Keratinocyte (primary cell): ENCODE results near the gene ITGA11. TPM values are rescaled to one million over a fixed set of nuclear protein-coding genes. Genes with fewer than 3 reads are reported as not detected.

Source experiments
- DNase-seq: peaks from one replicate; pipeline ENCODE4 v3.0.0-alpha.2; 2011; ENCODE audit warnings: low read depth, missing footprints, low spot score
- FAIRE-seq: peaks from 2 replicates; lab custom pipeline; 2011; peaks lifted over from hg19 to GRCh38; lab: Jason Lieb, UNC
- H2AFZ ChIP-seq: 2 replicates; pipeline ENCODE4 v1.6.0; 2012; ENCODE audit warnings: low read length, control low read depth, inconsistent platforms; ENCODE audit not compliant: control insufficient read depth
- H3K27ac ChIP-seq: 2 replicates; pipeline ENCODE4 v1.5.1; 2011; ENCODE audit warnings: low read length; ENCODE audit not compliant: control insufficient read depth, insufficient read depth
- H3K27me3 ChIP-seq: 3 replicates; pipeline ENCODE4 v1.6.0; 2011; ENCODE audit warnings: low read length; ENCODE audit not compliant: control insufficient read depth, insufficient read depth; ENCODE audit errors: extremely low read depth
- H3K36me3 ChIP-seq, 2 experiments: 2 replicates in 1 of 2; 3 replicates in 1 of 2; pipeline ENCODE4 v1.5.1; 2011; ENCODE audit warnings: low read length in 2 of 2, mild to moderate bottlenecking in 1 of 2; ENCODE audit not compliant: control insufficient read depth in 2 of 2, insufficient read depth in 2 of 2; ENCODE audit errors: extremely low read depth in 1 of 2
- H3K4me1 ChIP-seq: 3 replicates; pipeline ENCODE4 v1.5.1; 2011; ENCODE audit warnings: low read length; ENCODE audit not compliant: control insufficient read depth, insufficient read depth; ENCODE audit errors: extremely low read depth
- H3K4me2 ChIP-seq: 3 replicates; pipeline ENCODE4 v1.6.0; 2011; ENCODE audit warnings: low read depth, low read length; ENCODE audit not compliant: control insufficient read depth, insufficient read depth; ENCODE audit errors: extremely low read depth
- H3K4me3 ChIP-seq, 3 experiments: fragments of 200-600 bp in 1 of 3; sonication (generic) in 1 of 3; 2 replicates in 2 of 3; 3 replicates in 1 of 3; pipeline ENCODE4 v1.5.1; 2011 to 2016; ENCODE audit warnings: low read length in 3 of 3, mild to moderate bottlenecking in 3 of 3, control low read depth in 2 of 3, inconsistent platforms in 1 of 3, low read depth in 1 of 3, mixed read lengths in 1 of 3, mixed run types in 1 of 3, moderate library complexity in 1 of 3; ENCODE audit not compliant: control insufficient read depth in 2 of 3, insufficient read depth in 2 of 3; ENCODE audit errors: extremely low read depth in 1 of 3
- H3K79me2 ChIP-seq: 2 replicates; pipeline ENCODE4 v1.6.0; 2012; ENCODE audit warnings: low read length; ENCODE audit not compliant: control insufficient read depth, insufficient read depth
- H3K9ac ChIP-seq: 3 replicates; pipeline ENCODE4 v1.6.0; 2011; ENCODE audit warnings: low read length; ENCODE audit not compliant: control insufficient read depth, insufficient read depth; ENCODE audit errors: extremely low read depth
- H3K9me1 ChIP-seq: 3 replicates; pipeline ENCODE4 v1.6.0; 2011; ENCODE audit warnings: low read length; ENCODE audit not compliant: control insufficient read depth, insufficient read depth; ENCODE audit errors: extremely low read depth
- H3K9me3 ChIP-seq: 2 replicates; pipeline ENCODE4 v1.5.1; 2012; ENCODE audit warnings: low read depth, low read length; ENCODE audit not compliant: control insufficient read depth
- H4K20me1 ChIP-seq: 3 replicates; pipeline ENCODE4 v1.6.0; 2011; ENCODE audit warnings: low read length; ENCODE audit not compliant: control insufficient read depth, insufficient read depth; ENCODE audit errors: extremely low read depth
- CTCF ChIP-seq, 3 experiments: IDR thresholded peaks in 1 of 3; conservative IDR thresholded peaks in 1 of 3; optimal IDR thresholded peaks in 1 of 3; 2 replicates in 2 of 3; 3 replicates in 1 of 3; pipeline versions ENCODE3 to v1.5.1; 2011; ENCODE audit warnings: low read length in 3 of 3, mild to moderate bottlenecking in 3 of 3, moderate library complexity in 2 of 3, control low read depth in 1 of 3, inconsistent platforms in 1 of 3; ENCODE audit not compliant: insufficient read depth in 2 of 3; ENCODE audit errors: extremely low read depth in 1 of 3
- EZH2 ChIP-seq: IDR thresholded peaks from one replicate; pipeline ENCODE4 v1.6.1; 2012; ENCODE audit warnings: inconsistent platforms, mild to moderate bottlenecking, low read length, moderate library complexity
- dilution Hi-C: fragments of 300-500 bp; cut with MboI; formaldehyde crosslinking; loops from one replicate; pipeline ENCODE4 v1.7.0; 2020; ENCODE audit warnings: low sequenced_read_pairs; ENCODE audit not compliant: extremely low pct_ligation_motif_present
- polyA plus RNA-seq, 5 experiments: library from polyadenylated mRNA; depleted of rRNA in 3 of 5; stranded (reverse) in 3 of 5; stranded (forward) in 1 of 5; unstranded in 1 of 5; fragments of >200 nt; gene quantifications; 1 replicate in 1 of 5; 2 replicates in 3 of 5; 3 replicates in 1 of 5; pipeline versions ENCODE4 v1.2.1 to v1.2.3, GENCODE V29; 2011 to 2012; ENCODE audit warnings: missing spikeins in 2 of 5, low read depth in 1 of 5, low replicate concordance in 1 of 5

Gene ITGA11
- polyA plus RNA-seq, 1 donor (not counting 4 experiments of a cell fraction or from before 2014, with no cell fraction given): not detected

- H3K9me3 ChIP-seq: no peaks in the 10 kb centered on the region
- peaks cover 10% of the 10 kb centered on the region for H3K27me3 ChIP-seq
- H3K79me2 ChIP-seq: no peaks in the 10 kb centered on the region
- H3K4me3 ChIP-seq: no peak overlapping the region
- no peak for FAIRE-seq
- no peaks in the 10 kb centered on the region for H3K4me1 ChIP-seq
- H3K9me1 ChIP-seq: no peaks in the 10 kb centered on the region
- H2AFZ ChIP-seq: no peak overlapping the region
- DNase-seq: no peak
- H3K27ac ChIP-seq: no peak overlapping the region
- no peak overlapping the region for H3K4me2 ChIP-seq
- dilution Hi-C loops: no loop called here
- H3K36me3 ChIP-seq: no peaks in the 10 kb centered on the region
- no peaks in the 10 kb centered on the region for H4K20me1 ChIP-seq
- no peak overlapping the region for H3K9ac ChIP-seq
- TF ChIP-seq EZH2 (no peak), CTCF (optimal IDR thresholded peaks at IDR 0.05 in 1 of 3, IDR thresholded peaks at IDR 0.05 in 1 of 3, conservative IDR thresholded peaks at IDR 0.05 in 1 of 3; ENCODE audit: extremely low read depth in 1 of 3, insufficient read depth in 2 of 3, low read length in 3 of 3) (no peak)
Measured at GRCh38 chr15:68475449-68475848, 43.5 kb upstream of the ITGA11 start.

- no peak overlapping the region for H2AFZ ChIP-seq
- H3K4me1 ChIP-seq: no peaks in the 10 kb centered on the region
- H3K27ac ChIP-seq: no peak overlapping the region
- no peak for DNase-seq
- H3K36me3 ChIP-seq: no peaks in the 10 kb centered on the region
- H3K9me3 ChIP-seq: no peaks in the 10 kb centered on the region
- no peaks in the 10 kb centered on the region for H3K9me1 ChIP-seq
- no peaks in the 10 kb centered on the region for H4K20me1 ChIP-seq
- H3K4me2 ChIP-seq: no peak overlapping the region
- H3K4me3 ChIP-seq: no peak overlapping the region
- TF ChIP-seq EZH2 (no peak), CTCF (optimal IDR thresholded peaks at IDR 0.05 in 1 of 3, IDR thresholded peaks at IDR 0.05 in 1 of 3, conservative IDR thresholded peaks at IDR 0.05 in 1 of 3; ENCODE audit: extremely low read depth in 1 of 3, insufficient read depth in 2 of 3, low read length in 3 of 3) (no peak)
- H3K9ac ChIP-seq: no peak overlapping the region
- no peaks in the 10 kb centered on the region for H3K27me3 ChIP-seq
- no peak for FAIRE-seq
- H3K79me2 ChIP-seq: no peaks in the 10 kb centered on the region
- dilution Hi-C loops: no loop called here
Measured at GRCh38 chr15:68471541-68471940, 39.6 kb upstream of the ITGA11 start.
